ENCODE results near the gene ADK.
"Not testable (repeated sequence)": the region's sequence is repeated elsewhere in the genome, so short reads cannot be mapped to it uniquely, and the experiment has no call there.

The ADK gene

GRCh38 chr10:74434547-74434946, 283.5 kb downstream of the ADK start:
- DNase-seq = no peak

DNA sequence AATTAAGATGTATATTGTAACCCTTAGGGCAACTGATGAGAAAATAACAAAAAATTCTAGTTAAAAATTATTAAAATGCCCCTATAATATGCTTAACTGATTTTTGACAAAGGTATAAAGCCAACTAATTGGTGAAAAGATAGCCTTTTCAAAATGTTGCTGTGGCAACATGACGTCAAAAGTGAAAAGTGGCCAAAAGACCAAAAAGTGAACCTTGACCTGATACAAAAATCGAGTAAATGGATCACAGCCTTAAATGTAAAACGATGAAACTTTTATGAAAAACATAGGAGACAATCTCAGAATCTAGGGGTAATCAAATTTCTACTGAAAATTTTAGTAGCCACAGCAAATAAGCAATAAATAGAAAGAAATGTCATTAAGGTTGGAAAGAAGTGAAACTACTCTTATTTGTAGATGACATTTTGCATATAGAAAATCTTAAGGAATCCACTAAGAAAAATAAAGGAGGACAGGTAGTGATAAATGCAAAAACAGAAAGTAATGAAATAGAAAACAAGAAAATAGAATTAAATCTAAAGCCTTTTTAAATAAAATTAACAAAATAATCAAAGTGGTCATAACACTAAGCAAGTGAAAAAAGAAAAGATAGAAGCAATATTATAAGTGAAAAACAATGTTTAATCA, 285.6 kb downstream of the ADK start:
- DNase-seq = no peak

- DNase-seq = no peak
Measured at GRCh38 chr10:74437822-74438221, 286.8 kb downstream of the ADK start.

DNA sequence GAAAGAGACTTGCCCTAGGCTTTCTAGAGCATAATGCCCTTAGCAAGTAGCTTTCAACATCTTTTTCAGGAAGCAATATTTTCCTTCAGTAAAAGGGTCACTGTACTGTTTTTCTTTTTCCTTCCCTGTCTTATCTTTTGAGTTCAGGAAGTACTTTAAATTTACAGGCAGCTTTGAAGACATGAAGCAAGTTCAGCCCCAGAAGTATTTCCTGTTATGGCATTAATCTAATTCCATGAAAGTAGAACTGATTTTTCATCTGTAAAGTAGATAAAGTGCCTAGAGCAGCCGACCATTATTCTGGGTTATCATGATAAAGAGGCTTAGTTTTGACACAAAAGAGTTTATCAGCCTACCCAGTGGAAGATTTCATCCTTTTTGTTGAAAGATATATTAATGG, 288.2 kb downstream of the ADK start:
- DNase-seq = no peak

DNA sequence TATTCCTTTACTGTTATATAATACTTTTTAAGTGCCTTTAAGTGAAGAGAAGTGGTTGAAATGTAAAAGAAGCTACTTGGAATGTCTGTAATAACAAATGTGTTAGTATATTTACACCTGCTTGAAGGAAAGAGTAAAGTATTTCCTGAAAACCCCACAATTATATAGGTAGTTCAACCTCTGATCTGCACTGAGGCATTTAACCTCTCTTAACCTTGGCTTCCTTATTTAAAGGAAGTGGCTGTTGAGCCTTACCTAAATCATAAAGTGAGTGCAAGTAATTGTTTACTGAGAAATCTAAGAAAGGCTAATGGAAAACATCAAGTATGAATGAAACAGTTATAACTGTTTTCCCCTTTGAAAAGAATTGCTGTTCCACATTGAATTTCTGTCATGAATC, 294.5 kb downstream of the ADK start:
- DNase-seq = no peak

GRCh38 chr10:74450602-74451001, 299.6 kb downstream of the ADK start:
- no peak for DNase-seq

- DNase-seq = no peak
Measured at GRCh38 chr10:74451127-74451829, 300.3 kb downstream of the ADK start.

DNA sequence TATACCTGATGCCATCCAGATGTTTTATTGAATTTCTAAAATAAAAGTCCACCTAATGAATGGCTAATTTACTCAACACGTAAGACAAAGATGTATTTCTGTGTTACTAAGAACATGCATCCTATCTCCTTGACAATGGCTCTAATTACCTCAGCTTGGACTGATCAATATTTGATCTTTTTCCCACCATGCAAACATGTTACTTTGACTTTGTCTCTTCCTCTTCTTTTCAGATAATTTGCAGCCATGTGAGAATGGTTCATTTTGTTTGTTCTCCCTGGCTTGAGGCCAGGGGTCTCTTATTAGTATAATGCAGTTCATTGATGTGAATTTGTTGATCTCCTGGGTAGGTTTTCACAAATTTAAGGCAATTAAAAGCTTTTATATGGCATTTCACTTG, 302.1 kb downstream of the ADK start:
- DNase-seq = no peak

- not testable (repeated sequence) for DNase-seq
Measured at GRCh38 chr10:74457478-74457877, 306.5 kb downstream of the ADK start.

DNA sequence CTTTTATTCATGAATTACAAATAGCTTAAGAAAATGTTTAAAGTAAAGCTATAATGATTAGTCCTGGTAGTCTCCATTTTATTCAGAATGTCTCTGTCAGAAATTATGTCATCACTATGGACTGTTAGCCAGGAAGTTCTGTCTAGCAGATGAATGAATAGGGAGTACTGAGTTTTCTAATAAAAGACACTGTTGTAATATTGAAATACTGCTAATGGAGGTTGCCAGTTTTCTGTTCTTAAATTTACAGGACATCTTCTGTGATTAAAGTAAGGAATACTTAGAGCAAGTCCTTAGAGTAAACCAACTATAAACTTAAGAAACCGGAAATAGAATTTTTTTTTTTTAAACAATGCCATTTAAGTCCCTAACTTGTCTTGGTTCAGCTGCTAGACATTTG, 309.8 kb downstream of the ADK start:
- DNase-seq = no peak

DNA sequence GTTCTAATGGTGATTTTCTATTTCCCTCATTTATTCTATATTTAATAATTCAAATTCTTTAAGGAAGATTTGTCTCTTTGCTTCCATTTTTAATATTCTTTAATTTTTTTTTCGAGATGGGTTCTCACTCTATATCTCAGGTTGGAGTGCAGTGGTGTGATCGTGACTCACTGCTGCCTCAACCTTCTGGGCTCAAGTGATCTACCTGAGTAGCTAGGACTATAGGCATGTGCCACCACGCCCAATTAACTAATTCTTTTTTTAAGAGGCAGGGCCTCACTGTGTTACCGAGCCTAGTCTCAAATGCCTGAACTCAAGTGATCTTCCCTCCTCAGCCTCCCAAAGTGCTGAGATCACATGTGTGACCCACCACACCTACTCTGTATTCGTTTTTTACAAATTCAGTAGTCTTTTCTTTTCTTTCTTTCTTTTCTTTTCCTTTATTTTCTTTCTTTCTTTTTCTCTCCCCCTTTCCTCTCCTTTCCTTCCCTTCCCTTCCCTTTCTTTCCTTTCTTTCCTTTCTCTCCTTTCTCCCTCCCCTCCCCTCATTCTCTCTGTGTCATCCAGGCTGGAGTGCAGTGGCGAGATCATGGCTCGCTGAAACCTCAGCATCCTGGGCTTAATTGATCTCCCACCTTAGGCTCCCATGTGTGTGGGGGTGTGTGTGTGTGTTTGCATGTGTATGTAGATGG, 323.1 kb downstream of the ADK start:
- no peak for DNase-seq

DNA sequence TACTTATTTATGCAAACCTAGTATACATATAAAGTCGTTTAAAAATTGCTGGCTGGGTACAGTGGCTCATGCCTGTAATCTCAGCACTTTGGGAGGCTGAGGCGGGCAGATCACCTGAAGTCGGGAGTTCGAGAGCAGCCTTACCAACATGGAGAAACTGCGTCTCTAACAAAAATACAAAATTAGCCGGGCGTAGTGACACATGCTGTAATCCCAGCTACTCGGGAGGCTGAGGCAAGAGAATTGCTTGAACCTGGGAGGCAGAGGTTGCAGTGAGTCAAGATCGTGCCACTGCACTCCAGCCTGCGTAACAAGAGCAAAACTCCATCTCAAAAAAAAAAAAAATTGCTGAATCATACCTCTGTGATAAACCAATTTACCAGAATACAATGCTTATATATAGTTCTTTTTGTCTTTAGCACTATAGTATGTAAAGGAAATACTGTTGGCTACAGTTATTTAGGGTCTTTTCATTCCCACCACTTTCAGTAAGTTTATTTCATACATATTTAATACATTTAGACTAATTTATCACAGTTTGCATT, 325.2 kb downstream of the ADK start:
- DNase-seq = not testable (repeated sequence)

DNA sequence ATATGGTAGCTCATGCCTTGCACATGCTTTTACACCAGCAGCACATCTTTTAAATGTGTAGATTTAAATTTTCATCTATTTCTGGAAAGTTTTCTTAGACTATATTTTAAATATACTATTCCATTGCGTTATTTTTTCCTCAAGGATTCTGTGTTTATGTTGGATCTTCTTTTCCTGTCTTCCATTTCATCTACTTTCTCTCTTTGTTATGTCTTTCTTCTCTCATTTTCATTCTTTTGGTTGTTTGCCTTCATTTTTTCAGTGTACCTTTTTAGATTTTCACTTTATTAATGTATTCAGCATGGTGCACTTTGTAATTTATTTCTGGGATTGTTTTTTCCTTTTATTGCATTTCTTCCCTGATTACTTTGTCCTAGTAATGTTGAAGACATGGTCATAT, 329.8 kb downstream of the ADK start:
- no peak for DNase-seq

DNA sequence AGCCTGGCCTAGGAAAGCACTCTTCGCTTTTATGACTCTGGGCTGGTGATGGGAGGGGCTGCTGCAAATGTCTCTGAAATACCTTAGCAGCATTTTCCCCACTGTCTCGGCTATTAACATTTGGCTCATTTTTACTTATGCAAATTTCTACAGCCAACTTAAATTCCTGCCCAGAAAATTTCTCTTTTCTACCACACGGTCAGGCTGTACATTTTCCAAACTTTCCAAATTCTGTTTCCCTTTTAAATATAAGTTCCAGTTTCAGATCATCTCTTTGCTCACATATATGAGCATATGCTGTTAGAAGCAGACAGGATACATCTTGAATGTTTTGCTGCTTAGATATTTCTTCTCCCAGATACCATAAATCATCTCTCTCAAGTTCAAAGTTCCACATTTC, 332.3 kb downstream of the ADK start:
- DNase-seq = no peak

GRCh38 chr10:74485283-74485682, 334.3 kb downstream of the ADK start:
- no peak for DNase-seq

GRCh38 chr10:74486659-74487058, 335.6 kb downstream of the ADK start:
- no peak for DNase-seq

DNA sequence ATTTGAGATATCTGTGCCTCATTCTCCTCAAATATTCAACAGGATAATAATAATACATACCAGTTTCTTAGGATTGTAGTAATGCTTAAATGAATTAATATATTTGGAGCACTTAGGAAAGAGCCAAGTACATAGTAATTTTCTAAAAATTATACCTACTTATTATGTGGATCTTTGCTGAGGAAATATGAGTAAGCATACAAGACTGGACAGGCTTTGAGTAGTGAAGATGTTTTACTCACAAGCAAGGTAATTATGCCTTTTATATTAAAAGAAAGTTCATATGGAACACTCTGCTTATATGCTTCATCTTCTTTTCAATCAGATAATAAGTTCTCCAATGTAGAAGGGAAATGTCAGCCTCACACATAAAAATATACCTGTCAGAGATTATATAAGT, 337.9 kb downstream of the ADK start:
- DNase-seq = no peak

- DNase-seq = no peak
Measured at GRCh38 chr10:74490551-74490950, 339.5 kb downstream of the ADK start.

- no peak for DNase-seq
Measured at GRCh38 chr10:74491014-74491413, 340.0 kb downstream of the ADK start.

DNA sequence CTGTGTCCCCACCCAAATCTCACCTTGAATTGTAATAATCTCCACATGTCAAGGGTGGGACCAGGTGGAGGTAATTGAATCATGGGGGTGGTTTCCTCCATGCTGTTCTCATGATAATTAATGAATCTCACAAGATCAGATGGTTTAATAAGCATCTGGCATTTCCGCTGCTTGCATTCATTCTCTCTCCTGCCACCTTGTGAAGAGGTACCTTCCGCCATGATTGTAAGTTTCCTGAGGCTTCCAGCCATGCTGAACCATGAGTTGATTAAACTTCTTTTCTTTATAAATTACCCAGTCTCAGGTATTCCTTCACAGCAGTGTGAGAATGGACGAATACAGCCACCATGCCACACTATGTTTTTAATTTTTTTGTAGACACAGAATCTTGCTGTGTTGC, 345.3 kb downstream of the ADK start:
- DNase-seq = not testable (repeated sequence)

- DNase-seq = not testable (repeated sequence)
Measured at GRCh38 chr10:74498664-74499063, 347.6 kb downstream of the ADK start.

- DNase-seq = peak; percentile 18
Measured at GRCh38 chr10:74500026-74500704, 349.1 kb downstream of the ADK start.

DNA sequence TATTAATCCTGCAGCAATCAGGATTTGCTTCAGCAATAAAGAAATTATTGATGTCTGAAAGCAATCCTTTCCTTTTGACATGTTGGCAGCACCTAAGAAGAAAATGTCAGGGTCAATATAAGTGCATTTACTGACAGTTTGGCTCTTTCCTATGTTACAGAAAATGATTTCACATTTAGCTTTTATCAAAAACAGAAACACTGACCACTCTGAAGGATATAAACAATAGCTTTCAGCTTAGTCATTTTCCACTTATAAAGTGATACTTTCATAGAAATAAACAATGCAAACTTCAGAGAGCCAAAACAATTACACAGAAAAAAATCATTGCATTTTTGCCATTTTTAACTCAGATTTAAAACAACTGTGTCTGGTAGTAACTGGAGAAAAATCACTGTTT, 349.8 kb downstream of the ADK start:
- DNase-seq = no peak
